COLO668 (cell line): ENCODE measurements around the gene KLC3.
"Not testable (repeated sequence)": the region's sequence is repeated elsewhere in the genome, so short reads cannot be mapped to it uniquely, and the experiment has no call there.

ENCODE experiments used
- DNase-seq: peaks from one replicate; lab custom pipeline; 2025; ENCODE audit not compliant: unreplicated experiment; lab: John Stamatoyannopoulos, UW

The KLC3 gene

GRCh38 chr19:45340232-45340898, at the start of gene KLC3:
TSS of gene KLC3 (plus strand) at chr19:45340750. CDS start at chr19:45345542, 4,792 bp downstream.
- DNase-seq = peak; percentile 43

GRCh38 chr19:45291834-45292233, 48.7 kb upstream of the KLC3 start:
- DNase-seq = no peak

GRCh38 chr19:45293682-45294081, 46.9 kb upstream of the KLC3 start:
- DNase-seq = no peak

- DNase-seq = no peak
These were observed 46.1 kb upstream of the KLC3 start for GRCh38 chr19:45294291-45295029.

GRCh38 chr19:45295873-45296272, 44.7 kb upstream of the KLC3 start:
- DNase-seq = no peak

GRCh38 chr19:45296355-45296754, 44.2 kb upstream of the KLC3 start:
- DNase-seq = no peak

- no peak for DNase-seq
These were observed 42.9 kb upstream of the KLC3 start for GRCh38 chr19:45297674-45298073.

GRCh38 chr19:45298264-45298663, 42.3 kb upstream of the KLC3 start:
- no peak for DNase-seq

GRCh38 chr19:45299719-45300118, 40.8 kb upstream of the KLC3 start:
- no peak for DNase-seq

GRCh38 chr19:45302416-45302815, 38.1 kb upstream of the KLC3 start:
- DNase-seq = no peak

GRCh38 chr19:45303269-45304060, 37.1 kb upstream of the KLC3 start:
- DNase-seq = no peak

- no peak for DNase-seq
These were observed 36.2 kb upstream of the KLC3 start for GRCh38 chr19:45304141-45304926.

- no peak for DNase-seq
These were observed 35.5 kb upstream of the KLC3 start for GRCh38 chr19:45305007-45305406.

GRCh38 chr19:45305421-45305820, 35.1 kb upstream of the KLC3 start:
- DNase-seq = no peak

GRCh38 chr19:45306040-45306439, 34.5 kb upstream of the KLC3 start:
- no peak for DNase-seq

GRCh38 chr19:45306518-45307027, 34.0 kb upstream of the KLC3 start:
- no peak for DNase-seq

- no peak for DNase-seq
These were observed 33.2 kb upstream of the KLC3 start for GRCh38 chr19:45307361-45307760.

GRCh38 chr19:45309322-45309721, 31.2 kb upstream of the KLC3 start:
- DNase-seq = not testable (repeated sequence)

GRCh38 chr19:45311621-45312020, 28.9 kb upstream of the KLC3 start:
- DNase-seq = no peak

GRCh38 chr19:45312285-45312684, 28.3 kb upstream of the KLC3 start:
- DNase-seq = not testable (repeated sequence)
